K562 (cell line): ENCODE data around the gene ZP1. TPM values are rescaled to one million over a fixed set of nuclear protein-coding genes. Genes with fewer than 3 reads are reported as not detected.
A peak's percentile ranks its signal among the peaks of the same experiment; 100 is the strongest.

Experiments
- BRF1 ChIP-seq: IDR thresholded peaks from 3 replicates; pipeline ENCODE4 v1.6.1; 2011; ENCODE audit warnings: borderline replicate concordance, mild to moderate bottlenecking; ENCODE audit not compliant: insufficient read length; ENCODE audit errors: extremely low read depth
- CXXC5 ChIP-seq: fragments of 250-450 bp; sonication (Bioruptor Pico); IDR thresholded peaks from 2 replicates; pipeline ENCODE4 v1.8.0; 2022; ENCODE audit warnings: inconsistent platforms, mild to moderate bottlenecking, moderate library complexity
- FOXM1 ChIP-seq, 2 experiments: fragments of 450-650 bp in 1 of 2; sonication (generic) in 1 of 2; formaldehyde crosslinking in 1 of 2; IDR thresholded peaks; 2 replicates each; pipeline versions ENCODE4 v1.6.1 to v1.9.0; 2017 to 2022; ENCODE audit warnings: low read depth in 2 of 2, mild to moderate bottlenecking in 2 of 2, missing genetic modification reagents in 1 of 2, moderate library complexity in 1 of 2
- KDM1A ChIP-seq, 2 experiments: fragments of 450-650 bp; IDR thresholded peaks; 2 replicates each; pipeline ENCODE4 v1.6.1; 2016; ENCODE audit warnings: mild to moderate bottlenecking in 2 of 2
- MEIS2 ChIP-seq: fragments of 450-650 bp; IDR thresholded peaks from 2 replicates; pipeline ENCODE4 v1.6.1; 2014; ENCODE audit warnings: mild to moderate bottlenecking; ENCODE audit not compliant: partially characterized antibody
- PRDM10 ChIP-seq: fragments of 450-650 bp; IDR thresholded peaks from 2 replicates; pipeline ENCODE4 v1.6.1; 2018; ENCODE audit not compliant: partially characterized antibody
- ZNF12 ChIP-seq: sonication (generic); formaldehyde crosslinking; IDR thresholded peaks from 2 replicates; pipeline ENCODE4 v1.4.0; 2020; ENCODE audit warnings: mild to moderate bottlenecking, missing genetic modification reagents
- ZNF511 ChIP-seq: sonication (generic); formaldehyde crosslinking; IDR thresholded peaks from 2 replicates; pipeline ENCODE4 v1.8.0; 2022; ENCODE audit warnings: mild to moderate bottlenecking, missing genetic modification reagents
- polyA plus RNA-seq, 8 experiments: library from polyadenylated mRNA; depleted of rRNA in 4 of 8; stranded (reverse) in 5 of 8; unstranded in 3 of 8; fragments of >200 nt; fragmentation: Nextera tagmentation in 2 of 8; fragmentation: Illumina TruSeq in 1 of 8; extraction: Ambion mirVana in 2 of 8; extraction: Trizol in 1 of 8; gene quantifications; 2 replicates each; pipeline versions ENCODE4 v1.2.1 to v1.2.3, GENCODE V29; 2011 to 2014; ENCODE audit warnings: inconsistent platforms in 1 of 8, missing spikeins in 1 of 8
- total RNA-seq, 7 experiments: library from RNA; depleted of rRNA in 6 of 7; stranded (reverse); fragments of >200 nt in 6 of 7; fragmentation: Illumina TruSeq in 2 of 7; extraction: Trizol in 2 of 7; gene quantifications; 2 replicates each; pipeline versions ENCODE4 v1.2.1 to v1.2.3, GENCODE V29; 2011 to 2021; ENCODE audit warnings: low replicate concordance in 1 of 7
- TF ChIP-seq, protein P1 (sequence below): fragments of 450-650 bp; IDR thresholded peaks from 2 replicates; pipeline ENCODE4 v1.6.1; 2018; ENCODE audit warnings: mild to moderate bottlenecking, low read depth; ENCODE audit not compliant: partially characterized antibody
- TF ChIP-seq, protein P2 (sequence below): sonication (generic); formaldehyde crosslinking; IDR thresholded peaks from 2 replicates; pipeline ENCODE4 v1.8.1; 2022; ENCODE audit warnings: missing genetic modification reagents
- TF ChIP-seq, protein P3 (sequence below): sonication (generic); formaldehyde crosslinking; IDR thresholded peaks from 2 replicates; pipeline ENCODE4 v1.8.0; 2022; ENCODE audit warnings: missing genetic modification reagents, mild to moderate bottlenecking, borderline replicate concordance
- TF ChIP-seq, protein P4 (sequence below): sonication (generic); formaldehyde crosslinking; IDR thresholded peaks from 2 replicates; pipeline ENCODE4 v1.8.1; 2023; ENCODE audit warnings: mild to moderate bottlenecking, missing genetic modification reagents

ZP1 gene
- total and polyA plus RNA-seq, 9 of the 15 experiments (the other 6 are each of a cell fraction or from before 2014, with no cell fraction given) = 0.11 to 0.15 TPM; not detected in 7

DNA sequence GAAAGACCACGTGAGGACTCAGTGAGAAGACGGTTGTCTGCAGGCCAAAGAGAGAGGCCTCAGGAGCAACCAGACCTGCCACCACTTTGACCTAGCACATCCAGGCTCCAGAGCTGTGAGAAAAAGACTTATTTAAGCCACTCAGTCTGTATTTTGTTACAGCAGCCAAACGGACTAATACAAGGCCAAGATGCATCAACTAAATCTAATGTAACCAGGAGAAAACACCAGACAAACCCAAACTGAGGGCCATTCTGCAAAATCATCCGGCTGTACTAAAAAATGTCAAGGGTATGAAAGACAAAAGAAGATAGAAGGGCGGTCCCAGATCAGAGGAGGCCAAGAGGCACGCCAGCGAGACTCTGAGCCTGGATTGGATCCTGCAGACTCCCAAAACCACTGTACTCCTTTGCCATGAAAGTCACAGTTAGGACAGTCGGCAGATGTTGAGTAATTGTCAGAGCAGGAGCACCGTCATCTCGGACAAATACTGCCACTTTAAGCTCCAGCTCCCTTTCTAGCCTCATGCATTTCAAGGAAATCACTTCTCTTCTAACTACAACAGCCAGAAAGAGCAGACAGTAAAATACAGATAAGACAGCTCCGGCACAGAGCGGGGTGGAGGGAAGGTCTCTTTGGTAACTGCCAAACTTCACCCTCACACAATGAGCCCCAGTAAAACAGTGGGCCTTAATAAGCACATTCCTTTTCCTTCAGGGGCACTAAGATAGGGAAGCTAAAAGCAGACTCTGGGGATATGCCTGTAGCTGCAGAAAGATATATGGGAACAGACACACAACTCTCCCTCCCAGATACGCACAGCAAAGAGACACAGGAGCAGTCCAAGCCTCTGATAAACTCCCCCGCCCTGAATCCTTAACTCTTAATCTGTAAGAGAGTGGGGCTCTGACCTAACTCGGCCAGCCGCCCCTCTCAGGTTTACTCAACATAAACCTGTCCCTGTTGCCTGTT, 3.5 kb upstream of the ZP1 start (continued):
- TF ChIP-seq PRDM10 = peak; percentile 67
- TF ChIP-seq CXXC5 (CRISPR knock-in tag) = 0 out of 2 replicates have a peak, but pooled peaks have one; percentile 15
- peak; percentile 89 to 92 for TF ChIP-seq KDM1A (IDR thresholded peaks at IDR 0.05)
- TF ChIP-seq, protein P1, sequence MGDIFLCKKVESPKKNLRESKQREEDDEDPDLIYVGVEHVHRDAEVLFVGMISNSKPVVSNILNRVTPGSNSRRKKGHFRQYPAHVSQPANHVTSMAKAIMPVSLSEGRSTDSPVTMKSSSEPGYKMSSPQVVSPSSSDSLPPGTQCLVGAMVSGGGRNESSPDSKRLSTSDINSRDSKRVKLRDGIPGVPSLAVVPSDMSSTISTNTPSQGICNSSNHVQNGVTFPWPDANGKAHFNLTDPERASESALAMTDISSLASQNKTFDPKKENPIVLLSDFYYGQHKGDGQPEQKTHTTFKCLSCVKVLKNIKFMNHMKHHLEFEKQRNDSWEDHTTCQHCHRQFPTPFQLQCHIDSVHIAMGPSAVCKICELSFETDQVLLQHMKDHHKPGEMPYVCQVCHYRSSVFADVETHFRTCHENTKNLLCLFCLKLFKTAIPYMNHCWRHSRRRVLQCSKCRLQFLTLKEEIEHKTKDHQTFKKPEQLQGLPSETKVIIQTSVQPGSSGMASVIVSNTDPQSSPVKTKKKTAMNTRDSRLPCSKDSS = no peak
- TF ChIP-seq, protein P2, sequence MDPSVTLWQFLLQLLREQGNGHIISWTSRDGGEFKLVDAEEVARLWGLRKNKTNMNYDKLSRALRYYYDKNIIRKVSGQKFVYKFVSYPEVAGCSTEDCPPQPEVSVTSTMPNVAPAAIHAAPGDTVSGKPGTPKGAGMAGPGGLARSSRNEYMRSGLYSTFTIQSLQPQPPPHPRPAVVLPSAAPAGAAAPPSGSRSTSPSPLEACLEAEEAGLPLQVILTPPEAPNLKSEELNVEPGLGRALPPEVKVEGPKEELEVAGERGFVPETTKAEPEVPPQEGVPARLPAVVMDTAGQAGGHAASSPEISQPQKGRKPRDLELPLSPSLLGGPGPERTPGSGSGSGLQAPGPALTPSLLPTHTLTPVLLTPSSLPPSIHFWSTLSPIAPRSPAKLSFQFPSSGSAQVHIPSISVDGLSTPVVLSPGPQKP (CRISPR knock-in tag) = no peak
- no peak for TF ChIP-seq BRF1
- TF ChIP-seq FOXM1 (IDR thresholded peaks at IDR 0.05; ENCODE audit: low read depth) = peak; percentile 53; the same call in 1 of the 2 replicates
- TF ChIP-seq FOXM1 (CRISPR knock-in tag; IDR thresholded peaks at IDR 0.05; ENCODE audit: low read depth) = no peak
- TF ChIP-seq, protein P3, sequence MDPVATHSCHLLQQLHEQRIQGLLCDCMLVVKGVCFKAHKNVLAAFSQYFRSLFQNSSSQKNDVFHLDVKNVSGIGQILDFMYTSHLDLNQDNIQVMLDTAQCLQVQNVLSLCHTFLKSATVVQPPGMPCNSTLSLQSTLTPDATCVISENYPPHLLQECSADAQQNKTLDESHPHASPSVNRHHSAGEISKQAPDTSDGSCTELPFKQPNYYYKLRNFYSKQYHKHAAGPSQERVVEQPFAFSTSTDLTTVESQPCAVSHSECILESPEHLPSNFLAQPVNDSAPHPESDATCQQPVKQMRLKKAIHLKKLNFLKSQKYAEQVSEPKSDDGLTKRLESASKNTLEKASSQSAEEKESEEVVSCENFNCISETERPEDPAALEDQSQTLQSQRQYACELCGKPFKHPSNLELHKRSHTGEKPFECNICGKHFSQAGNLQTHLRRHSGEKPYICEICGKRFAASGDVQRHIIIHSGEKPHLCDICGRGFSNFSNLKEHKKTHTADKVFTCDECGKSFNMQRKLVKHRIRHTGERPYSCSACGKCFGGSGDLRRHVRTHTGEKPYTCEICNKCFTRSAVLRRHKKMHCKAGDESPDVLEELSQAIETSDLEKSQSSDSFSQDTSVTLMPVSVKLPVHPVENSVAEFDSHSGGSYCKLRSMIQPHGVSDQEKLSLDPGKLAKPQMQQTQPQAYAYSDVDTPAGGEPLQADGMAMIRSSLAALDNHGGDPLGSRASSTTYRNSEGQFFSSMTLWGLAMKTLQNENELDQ = no peak
- peak; percentile 93 for TF ChIP-seq ZNF12 (CRISPR knock-in tag)
- no peak for TF ChIP-seq ZNF511 (CRISPR knock-in tag)
- TF ChIP-seq, protein P4, sequence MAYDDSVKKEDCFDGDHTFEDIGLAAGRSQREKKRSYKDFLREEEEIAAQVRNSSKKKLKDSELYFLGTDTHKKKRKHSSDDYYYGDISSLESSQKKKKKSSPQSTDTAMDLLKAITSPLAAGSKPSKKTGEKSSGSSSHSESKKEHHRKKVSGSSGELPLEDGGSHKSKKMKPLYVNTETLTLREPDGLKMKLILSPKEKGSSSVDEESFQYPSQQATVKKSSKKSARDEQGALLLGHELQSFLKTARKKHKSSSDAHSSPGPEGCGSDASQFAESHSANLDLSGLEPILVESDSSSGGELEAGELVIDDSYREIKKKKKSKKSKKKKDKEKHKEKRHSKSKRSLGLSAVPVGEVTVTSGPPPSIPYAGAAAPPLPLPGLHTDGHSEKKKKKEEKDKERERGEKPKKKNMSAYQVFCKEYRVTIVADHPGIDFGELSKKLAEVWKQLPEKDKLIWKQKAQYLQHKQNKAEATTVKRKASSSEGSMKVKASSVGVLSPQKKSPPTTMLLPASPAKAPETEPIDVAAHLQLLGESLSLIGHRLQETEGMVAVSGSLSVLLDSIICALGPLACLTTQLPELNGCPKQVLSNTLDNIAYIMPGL (CRISPR knock-in tag) = no peak
- TF ChIP-seq MEIS2 = peak; percentile 87
